Gastrocnemius medialis (tissue), 4 donors: ENCODE measurements around the gene SLC43A3.

Experiments used
- POLR2A ChIP-seq, 2 donors: fragments of 450-650 bp; IDR thresholded peaks; one replicate each; pipeline ENCODE4 v1.6.1; 2017; ENCODE audit warnings: antibody characterized with exemption in 2 of 2, mild to moderate bottlenecking in 2 of 2, moderate library complexity in 2 of 2
- TF ChIP-seq, protein P1 (sequence below), 5 experiments: fragments of 450-650 bp in 3 of 5; fragments of 200-600 bp in 2 of 5; sonication (generic) in 2 of 5; IDR thresholded peaks in 4 of 5; conservative IDR thresholded peaks in 1 of 5; 1 replicate in 4 of 5; 2 replicates in 1 of 5; pipeline ENCODE4 v1.5.1; 2016 to 2019; ENCODE audit warnings: antibody characterized with exemption in 5 of 5, mild to moderate bottlenecking in 3 of 5, moderate library complexity in 3 of 5

- TF ChIP-seq, protein P1, sequence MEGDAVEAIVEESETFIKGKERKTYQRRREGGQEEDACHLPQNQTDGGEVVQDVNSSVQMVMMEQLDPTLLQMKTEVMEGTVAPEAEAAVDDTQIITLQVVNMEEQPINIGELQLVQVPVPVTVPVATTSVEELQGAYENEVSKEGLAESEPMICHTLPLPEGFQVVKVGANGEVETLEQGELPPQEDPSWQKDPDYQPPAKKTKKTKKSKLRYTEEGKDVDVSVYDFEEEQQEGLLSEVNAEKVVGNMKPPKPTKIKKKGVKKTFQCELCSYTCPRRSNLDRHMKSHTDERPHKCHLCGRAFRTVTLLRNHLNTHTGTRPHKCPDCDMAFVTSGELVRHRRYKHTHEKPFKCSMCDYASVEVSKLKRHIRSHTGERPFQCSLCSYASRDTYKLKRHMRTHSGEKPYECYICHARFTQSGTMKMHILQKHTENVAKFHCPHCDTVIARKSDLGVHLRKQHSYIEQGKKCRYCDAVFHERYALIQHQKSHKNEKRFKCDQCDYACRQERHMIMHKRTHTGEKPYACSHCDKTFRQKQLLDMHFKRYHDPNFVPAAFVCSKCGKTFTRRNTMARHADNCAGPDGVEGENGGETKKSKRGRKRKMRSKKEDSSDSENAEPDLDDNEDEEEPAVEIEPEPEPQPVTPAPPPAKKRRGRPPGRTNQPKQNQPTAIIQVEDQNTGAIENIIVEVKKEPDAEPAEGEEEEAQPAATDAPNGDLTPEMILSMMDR (IDR thresholded peaks at IDR 0.05 in 4 of 5, conservative IDR thresholded peaks at IDR 0.05 in 1 of 5) = no peak
- no peak for TF ChIP-seq POLR2A (IDR thresholded peaks at IDR 0.05)
These were observed 27.7 kb downstream of the SLC43A3 start for GRCh38 chr11:57399221-57399620.
